Right kidney (tissue), 1 donor: ENCODE measurements around the gene HIKESHI.

Experiments used
- DNase-seq: peaks from one replicate; pipeline ENCODE4 v3.0.0-alpha.2; 2016

The HIKESHI gene

DNA sequence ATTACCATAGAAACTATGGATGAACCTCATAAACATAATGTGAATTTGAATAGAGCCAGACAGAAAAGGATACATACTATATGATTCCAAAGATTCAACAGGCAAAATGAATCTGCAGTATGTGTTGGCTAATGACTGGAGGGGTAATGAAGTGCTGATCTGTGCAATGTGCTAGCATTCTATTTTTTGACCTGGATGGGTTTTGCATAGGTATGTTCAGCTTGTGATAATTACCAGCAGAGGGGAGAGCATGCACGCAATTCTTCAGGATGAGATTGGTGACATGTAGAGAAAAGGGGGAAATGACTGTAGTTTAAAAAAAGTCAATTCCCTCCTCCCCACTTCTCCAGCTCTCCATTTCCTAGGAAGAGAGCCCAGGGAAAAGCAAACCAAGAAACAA, 72.0 kb downstream of the HIKESHI start:
- no peak for DNase-seq

DNA sequence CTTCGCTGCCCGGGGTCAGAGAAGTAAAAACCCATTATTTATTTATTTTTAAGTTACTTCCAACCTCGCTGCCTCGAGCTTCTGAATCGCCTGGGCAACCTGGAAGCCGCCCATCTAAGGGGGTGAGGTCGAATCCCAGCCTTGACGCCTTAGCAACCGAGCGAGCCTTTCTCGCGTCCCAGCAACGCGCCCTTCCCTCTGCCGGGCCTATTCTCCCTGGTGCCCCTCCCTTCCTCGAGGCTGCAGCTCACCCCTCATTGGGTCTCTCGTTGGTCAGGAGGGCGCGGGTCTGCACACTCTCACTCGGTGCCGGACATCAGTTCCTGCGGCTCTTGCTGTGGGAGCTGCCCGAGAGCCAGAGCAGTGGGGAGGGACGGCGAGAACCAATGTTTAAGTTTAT, 72.5 kb downstream of the HIKESHI start, which contains the start of gene CCDC81:
Gene CCDC81, plus strand, starts transcription at position 302 of the 400 bp plus-strand sequence. CDS start 277 bp downstream, outside the sequence.
- DNase-seq = peak; percentile 33

DNA sequence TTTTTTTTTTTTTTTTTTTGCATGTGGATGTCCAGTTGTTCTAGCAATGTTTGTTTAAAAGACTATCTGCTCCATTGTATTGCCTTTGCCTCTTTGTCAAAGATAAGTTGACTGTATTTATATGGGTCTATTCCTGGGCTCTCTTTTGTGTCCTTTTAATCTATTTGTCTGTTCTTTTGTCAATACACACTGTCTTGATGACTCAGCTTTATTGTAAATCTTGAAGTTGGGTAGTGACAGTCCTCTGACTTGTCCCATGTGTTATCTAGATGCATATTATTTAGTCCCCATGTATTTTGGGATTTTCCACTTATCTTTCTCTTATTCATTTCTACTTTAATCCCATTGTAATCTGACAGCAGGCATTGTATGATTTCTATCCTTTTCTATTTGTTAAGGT, 75.9 kb downstream of the HIKESHI start:
- DNase-seq = no peak

DNA sequence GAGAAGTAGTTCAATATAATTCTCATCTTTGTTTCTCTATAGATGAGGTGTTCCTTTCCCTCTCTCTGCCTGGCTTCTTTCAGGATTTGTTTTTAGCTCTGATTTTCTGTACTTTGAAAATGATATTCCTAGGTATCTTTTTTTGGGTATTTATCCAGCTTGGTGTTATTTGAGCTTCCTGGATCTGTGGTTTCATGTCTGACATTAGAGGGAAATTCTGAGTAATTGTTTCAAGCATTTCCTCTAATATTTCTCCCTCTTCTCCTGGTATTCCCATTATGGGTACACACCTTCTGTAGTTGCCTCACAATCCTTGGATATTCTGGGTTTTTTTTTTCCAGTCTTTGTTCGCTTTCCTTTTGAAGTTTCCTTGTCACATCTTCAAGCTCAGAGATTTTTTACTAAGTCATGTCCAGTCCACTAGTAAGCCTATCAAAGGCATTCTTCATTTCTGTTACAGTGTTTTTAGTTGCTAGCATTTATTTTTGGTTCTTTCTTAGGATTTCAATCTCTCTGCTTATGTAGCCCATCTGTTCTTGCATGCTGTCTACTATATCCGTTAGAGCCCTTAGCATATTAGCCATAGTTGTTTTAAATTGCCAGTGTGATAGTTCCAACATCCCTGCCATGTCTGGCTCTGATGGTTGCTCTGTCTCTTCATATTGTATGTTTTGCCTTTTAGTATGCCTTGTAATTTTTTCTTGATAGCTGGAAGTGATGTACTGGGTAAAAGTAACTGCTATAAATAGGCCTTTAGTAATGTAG, 78.4 kb downstream of the HIKESHI start:
- DNase-seq = no peak

DNA sequence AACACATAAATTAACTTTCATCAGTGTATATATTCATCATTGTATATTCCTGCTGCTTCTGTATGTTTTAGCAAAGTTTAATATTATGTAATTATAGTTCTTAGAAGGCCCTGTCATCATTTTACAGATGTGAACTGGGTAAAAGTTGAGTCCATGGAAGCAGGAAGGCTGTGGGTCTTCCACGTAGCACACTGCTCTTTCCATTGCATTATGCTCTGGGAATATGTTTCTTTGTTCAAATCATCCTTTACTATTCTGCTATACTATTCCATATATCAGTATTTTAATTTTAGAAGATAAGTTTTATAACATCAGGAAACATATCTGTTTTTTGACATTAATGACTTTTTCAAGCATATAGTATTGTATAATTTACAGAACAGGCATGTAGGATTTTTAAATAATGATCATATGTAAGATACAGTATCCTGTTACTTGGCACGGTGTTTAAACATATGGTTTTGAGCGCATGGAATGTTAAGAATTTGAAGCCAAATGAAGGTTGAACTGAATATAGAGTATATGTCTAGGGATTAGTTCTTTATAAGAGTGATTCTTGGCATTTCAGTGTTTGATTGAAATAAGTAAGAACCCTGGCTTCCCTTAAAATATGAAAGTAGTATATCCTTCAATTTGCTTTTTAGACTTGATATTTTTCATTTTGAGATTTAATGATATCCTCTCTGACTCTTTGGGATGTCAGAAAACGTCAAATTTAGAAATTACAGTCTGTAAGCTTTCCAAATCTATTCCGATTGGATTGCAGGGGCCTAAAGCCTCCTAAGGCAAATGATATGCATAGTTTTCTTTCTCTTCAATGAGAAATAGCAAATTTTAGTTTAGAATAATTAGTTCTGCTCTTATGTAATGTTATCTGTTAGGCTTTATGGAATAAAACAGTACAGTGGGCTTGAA, 81.3 kb downstream of the HIKESHI start:
- no peak for DNase-seq

DNA sequence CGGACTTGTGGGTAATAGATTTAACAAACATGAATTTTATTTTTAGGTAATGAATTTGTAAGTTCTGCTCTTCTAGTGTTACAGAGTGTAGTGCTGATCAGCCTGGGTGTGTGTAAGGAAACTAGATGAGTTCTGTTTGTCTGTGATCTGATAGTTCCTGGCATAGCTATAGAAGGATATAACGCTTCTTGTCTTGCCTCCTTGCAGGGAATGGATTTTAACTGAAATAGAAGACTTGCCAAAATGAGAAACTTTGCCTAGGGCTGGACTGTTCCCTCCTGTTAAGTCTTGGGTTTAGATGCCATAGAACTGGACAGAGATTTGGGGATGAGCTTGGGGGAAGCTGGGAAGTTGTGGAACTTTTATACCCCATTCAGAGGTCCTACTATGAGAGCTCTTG, 84.2 kb downstream of the HIKESHI start:
- no peak for DNase-seq

DNA sequence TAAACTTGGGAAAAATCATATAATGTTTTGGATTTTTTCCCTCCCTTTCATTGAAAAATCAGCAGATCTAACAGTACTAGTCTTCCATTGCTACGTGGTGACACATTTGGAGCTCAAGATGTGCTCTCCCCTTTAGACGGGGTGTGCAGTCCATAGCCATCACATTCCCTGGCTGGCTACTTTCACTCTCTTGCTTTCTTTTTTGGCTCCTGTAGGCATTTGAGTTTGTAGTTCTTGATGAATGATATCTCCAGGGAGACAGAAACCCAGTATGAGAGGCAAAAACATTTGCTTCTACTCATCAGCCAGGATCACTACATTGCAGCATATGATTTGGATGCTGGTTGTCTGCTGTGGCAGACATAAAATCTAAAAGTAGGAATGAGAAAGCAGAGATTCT, 84.7 kb downstream of the HIKESHI start:
- DNase-seq = no peak

DNA sequence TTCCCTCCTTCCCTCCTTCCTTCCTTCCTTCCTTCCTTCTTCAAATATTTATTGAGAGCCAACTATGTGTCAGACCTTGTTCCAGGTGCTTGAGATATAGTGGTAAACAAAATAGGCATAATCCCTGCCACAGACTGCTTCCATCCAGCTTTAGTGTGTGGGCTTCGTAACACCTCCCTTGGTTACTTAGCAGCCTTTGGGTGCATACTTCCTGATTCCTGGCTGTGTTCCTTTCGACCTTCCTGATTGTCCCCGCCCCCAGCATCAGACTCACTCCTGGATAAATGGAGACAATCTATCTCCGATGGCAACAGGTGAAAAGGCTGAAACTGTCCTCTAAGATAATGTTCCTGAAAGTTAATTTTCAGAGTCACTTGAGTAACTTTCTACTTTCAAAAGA, 86.2 kb downstream of the HIKESHI start:
- DNase-seq = no peak

DNA sequence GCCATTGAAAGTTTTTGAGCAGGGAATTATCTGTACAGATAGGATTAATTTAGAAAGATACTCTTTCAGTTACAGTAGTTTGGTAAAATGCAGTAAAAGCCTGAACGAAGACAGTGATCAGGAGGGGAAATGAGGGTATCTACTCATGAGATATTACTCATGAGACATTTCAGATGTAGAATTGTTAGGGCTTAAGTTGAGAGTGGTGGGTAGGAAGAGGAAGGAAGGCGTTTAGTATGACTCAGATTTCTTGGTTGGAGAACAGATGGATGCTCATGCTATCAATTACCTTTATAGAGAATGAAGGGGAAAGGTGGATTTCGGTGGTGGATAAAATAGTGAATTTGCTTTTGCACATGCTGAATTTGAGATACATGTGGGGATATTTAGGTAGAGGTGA, 88.4 kb downstream of the HIKESHI start:
- DNase-seq = no peak

DNA sequence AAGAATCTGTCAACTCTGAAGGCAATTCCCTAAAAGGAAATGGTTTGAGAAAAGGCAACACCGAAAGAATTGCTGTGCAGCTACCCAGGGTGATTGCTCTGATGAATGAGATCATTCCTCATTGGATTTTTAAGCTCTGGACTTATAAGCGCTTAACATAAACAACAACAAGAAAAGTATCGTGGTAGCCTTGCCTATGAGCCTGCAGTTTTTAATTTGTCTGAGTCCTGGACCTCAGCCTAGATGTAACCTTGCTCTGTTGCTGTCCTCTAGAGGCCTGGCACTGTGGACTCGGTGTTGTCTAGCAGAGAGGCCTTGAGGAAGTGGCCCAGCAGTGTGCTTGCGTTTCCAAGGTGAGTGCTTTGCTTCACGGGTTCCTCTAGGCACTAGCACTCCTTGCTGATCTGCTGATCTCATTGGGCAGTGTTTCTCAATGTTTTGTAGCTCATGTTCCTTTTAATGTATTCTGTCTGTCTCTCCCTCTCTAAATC, 93.1 kb downstream of the HIKESHI start:
- DNase-seq = no peak
